ENCODE measurements around the gene TST.

Gene TST

DNA sequence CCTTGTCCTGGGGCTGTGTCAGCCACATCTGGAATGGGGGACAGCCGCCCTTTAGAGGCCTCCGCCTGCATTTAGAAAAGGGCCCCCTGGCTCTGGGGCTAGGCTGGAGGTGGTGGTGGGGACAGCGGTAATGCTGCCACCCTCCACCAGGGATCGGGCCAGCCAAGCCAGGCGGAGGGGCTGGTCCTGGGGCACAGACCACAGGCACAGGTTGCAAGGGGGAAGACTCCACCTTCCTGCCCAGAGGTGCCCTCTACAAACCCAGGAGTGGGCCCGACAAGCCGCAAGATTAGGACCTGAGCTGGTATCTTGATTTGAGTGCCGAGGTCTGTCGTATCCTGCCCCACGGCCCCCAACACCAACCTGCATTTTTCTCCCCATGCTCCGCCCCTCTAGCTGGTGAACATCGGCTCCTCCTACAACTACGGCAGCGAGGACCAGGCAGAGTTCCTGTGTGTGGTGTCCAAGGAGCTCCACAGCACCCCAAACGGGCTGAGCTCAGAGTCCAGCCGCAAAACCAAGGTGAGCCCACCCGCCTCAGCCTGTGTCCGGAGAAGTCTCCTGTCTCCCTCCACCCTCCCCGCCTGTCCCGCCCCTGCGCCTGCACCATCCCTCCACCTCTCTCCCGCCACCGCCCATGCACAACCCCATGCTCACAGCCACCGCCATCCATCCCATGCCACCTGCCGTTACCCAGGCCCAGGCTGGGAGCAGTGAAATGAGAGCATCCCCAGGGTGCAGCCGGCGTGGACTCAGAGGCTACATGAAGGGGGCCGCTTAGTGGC lies 39.9 kb upstream of the TST start:
- peaks cover 3% of the 10 kb centered on the region for H3K36me3 ChIP-seq (replicated peaks; ENCODE audit: low read depth, low read length)
- no peak overlapping the region for H3K4me2 ChIP-seq (ENCODE audit: low read length)
- TF ChIP-seq EZH2phosphoT487 (IDR thresholded peaks at IDR 0.05; ENCODE audit: low read depth), result no peak
- peaks cover 18% of the 10 kb centered on the region for H3K4me1 ChIP-seq (ENCODE audit: low read length)
- no peaks in the 10 kb centered on the region for H4K20me1 ChIP-seq (ENCODE audit: insufficient read depth, low read length)
- H3K27ac ChIP-seq (ENCODE audit: low read length), result no peak overlapping the region
- no peaks in the 10 kb centered on the region for H3K79me2 ChIP-seq (ENCODE audit: low read length)
- no peak overlapping the region for H3K4me3 ChIP-seq (ENCODE audit: low read length)
- H3K27me3 ChIP-seq (ENCODE audit: low read depth, low read length), result no peaks in the 10 kb centered on the region
- no peak overlapping the region for H2AFZ ChIP-seq (ENCODE audit: low read depth, low read length)
- H3K9ac ChIP-seq (ENCODE audit: low read length), result no peak overlapping the region
- no peaks in the 10 kb centered on the region for H3K9me3 ChIP-seq (ENCODE audit: insufficient read depth, low read length)

DNA sequence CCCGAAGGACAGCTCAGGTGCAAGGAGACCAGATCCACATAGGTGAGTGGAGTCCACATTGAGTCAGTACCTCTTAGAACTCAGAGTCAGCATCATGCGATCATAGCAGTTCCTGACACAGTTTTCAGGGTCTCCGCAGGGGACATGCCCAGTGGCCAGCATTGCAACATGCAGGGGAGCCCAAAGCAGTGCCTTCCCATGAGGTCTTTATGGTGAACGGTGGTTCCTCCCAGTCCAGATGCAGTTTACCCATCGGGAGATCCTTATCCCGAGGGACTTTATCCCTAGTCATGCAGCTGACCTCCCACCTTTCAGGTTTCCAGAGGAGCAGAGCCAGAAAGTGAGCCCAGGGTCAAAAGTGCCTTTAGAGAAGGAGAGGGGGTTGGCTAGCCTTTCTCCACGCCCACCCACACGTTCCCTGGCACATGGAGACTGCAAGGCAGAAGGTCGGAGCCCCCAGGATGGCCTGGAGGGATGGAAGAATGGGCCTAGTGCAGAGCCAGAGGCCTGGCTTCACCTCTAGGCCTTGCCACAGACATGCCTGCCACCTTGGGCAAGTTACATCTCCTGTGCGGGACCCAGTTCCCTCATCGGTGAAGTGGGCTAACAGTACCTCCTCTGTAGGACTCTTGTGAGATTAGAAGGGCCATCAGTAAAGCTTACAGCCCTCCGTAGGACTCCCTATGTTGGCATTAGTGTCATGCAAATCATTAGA lies 38.7 kb upstream of the TST start:
- H3K4me3 ChIP-seq (ENCODE audit: low read length), result no peak overlapping the region
- no peak for TF ChIP-seq EZH2phosphoT487 (IDR thresholded peaks at IDR 0.05; ENCODE audit: low read depth)
- TF ChIP-seq, protein P1, sequence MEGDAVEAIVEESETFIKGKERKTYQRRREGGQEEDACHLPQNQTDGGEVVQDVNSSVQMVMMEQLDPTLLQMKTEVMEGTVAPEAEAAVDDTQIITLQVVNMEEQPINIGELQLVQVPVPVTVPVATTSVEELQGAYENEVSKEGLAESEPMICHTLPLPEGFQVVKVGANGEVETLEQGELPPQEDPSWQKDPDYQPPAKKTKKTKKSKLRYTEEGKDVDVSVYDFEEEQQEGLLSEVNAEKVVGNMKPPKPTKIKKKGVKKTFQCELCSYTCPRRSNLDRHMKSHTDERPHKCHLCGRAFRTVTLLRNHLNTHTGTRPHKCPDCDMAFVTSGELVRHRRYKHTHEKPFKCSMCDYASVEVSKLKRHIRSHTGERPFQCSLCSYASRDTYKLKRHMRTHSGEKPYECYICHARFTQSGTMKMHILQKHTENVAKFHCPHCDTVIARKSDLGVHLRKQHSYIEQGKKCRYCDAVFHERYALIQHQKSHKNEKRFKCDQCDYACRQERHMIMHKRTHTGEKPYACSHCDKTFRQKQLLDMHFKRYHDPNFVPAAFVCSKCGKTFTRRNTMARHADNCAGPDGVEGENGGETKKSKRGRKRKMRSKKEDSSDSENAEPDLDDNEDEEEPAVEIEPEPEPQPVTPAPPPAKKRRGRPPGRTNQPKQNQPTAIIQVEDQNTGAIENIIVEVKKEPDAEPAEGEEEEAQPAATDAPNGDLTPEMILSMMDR (IDR thresholded peaks at IDR 0.05; ENCODE audit: low read depth, low read length), result no peak

DNA sequence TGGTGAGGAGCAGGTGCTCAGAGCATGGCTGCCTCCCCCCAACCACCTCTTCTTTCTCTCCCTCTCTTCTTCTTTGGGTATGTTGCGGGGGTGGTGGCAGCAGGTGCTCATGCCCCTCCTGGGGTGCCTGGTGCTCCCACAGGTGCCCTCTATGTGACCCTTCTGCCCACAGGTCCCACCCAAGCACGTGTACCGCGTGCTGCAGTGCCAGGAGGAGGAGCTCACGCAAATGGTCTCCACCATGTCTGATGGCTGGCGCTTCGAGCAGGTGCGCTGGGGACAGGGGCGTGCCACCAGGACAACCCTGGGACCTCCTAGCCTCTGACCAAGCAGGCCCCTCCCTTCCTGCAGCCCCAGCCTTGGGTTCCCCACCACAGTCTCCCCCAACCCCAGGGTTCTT lies 38.0 kb upstream of the TST start:
- no peak overlapping the region for H3K4me3 ChIP-seq (ENCODE audit: low read length)
- no peak for TF ChIP-seq EZH2phosphoT487 (IDR thresholded peaks at IDR 0.05; ENCODE audit: low read depth)
- TF ChIP-seq, protein P1 (IDR thresholded peaks at IDR 0.05; ENCODE audit: low read depth, low read length), result no peak
- H3K4me2 ChIP-seq (ENCODE audit: low read length), result no peak overlapping the region
- H3K36me3 ChIP-seq (replicated peaks; ENCODE audit: low read depth, low read length), result peaks cover 3% of the 10 kb centered on the region
- no peak overlapping the region for H3K9ac ChIP-seq (ENCODE audit: low read length)
- H3K9me3 ChIP-seq (ENCODE audit: insufficient read depth, low read length), result no peaks in the 10 kb centered on the region
- H3K79me2 ChIP-seq (ENCODE audit: low read length), result no peaks in the 10 kb centered on the region
- H3K27ac ChIP-seq (ENCODE audit: low read length), result no peak overlapping the region
- peaks cover 22% of the 10 kb centered on the region for H3K4me1 ChIP-seq (ENCODE audit: low read length)
- no peak overlapping the region for H2AFZ ChIP-seq (ENCODE audit: low read depth, low read length)
- no peaks in the 10 kb centered on the region for H4K20me1 ChIP-seq (ENCODE audit: insufficient read depth, low read length)
- no peaks in the 10 kb centered on the region for H3K27me3 ChIP-seq (ENCODE audit: low read depth, low read length)

More for the DNA sequence above, 38.7 kb upstream of the TST start:
- peaks cover 3% of the 10 kb centered on the region for H3K36me3 ChIP-seq (replicated peaks; ENCODE audit: low read depth, low read length)
- H3K4me1 ChIP-seq (ENCODE audit: low read length), result peaks cover 18% of the 10 kb centered on the region
- no peaks in the 10 kb centered on the region for H3K27me3 ChIP-seq (ENCODE audit: low read depth, low read length)
- no peaks in the 10 kb centered on the region for H3K79me2 ChIP-seq (ENCODE audit: low read length)
- H3K27ac ChIP-seq (ENCODE audit: low read length), result no peak overlapping the region
- H3K9ac ChIP-seq (ENCODE audit: low read length), result no peak overlapping the region
- no peak overlapping the region for H3K4me2 ChIP-seq (ENCODE audit: low read length)
- H2AFZ ChIP-seq (ENCODE audit: low read depth, low read length), result no peak overlapping the region
- H4K20me1 ChIP-seq (ENCODE audit: insufficient read depth, low read length), result no peaks in the 10 kb centered on the region
- H3K9me3 ChIP-seq (ENCODE audit: insufficient read depth, low read length), result no peaks in the 10 kb centered on the region

DNA sequence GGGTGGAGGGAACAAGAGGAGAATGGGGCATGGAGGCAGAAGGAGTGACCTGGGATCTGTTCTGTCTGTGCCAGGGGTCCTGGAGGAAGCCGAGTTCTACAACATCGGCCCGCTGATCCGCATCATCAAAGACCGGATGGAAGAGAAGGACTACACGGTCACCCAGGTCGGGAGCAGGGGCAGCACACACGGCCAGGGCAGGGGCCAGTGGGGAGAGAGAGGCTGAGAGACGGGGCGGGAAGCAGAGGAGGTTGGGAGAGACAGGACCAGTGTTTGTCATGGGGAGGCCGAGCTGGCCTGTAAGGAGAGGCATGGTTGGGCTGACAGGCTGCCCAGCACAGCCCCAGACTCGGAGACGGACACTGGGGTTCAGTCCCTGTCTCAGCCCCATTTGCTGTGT lies 37.0 kb upstream of the TST start:
- H3K79me2 ChIP-seq (ENCODE audit: low read length), result no peaks in the 10 kb centered on the region
- H4K20me1 ChIP-seq (ENCODE audit: insufficient read depth, low read length), result no peaks in the 10 kb centered on the region
- H3K4me1 ChIP-seq (ENCODE audit: low read length), result peaks cover 18% of the 10 kb centered on the region
- no peak for TF ChIP-seq EZH2phosphoT487 (IDR thresholded peaks at IDR 0.05; ENCODE audit: low read depth)
- TF ChIP-seq, protein P1 (IDR thresholded peaks at IDR 0.05; ENCODE audit: low read depth, low read length), result no peak
- no peak overlapping the region for H3K27ac ChIP-seq (ENCODE audit: low read length)
- no peak overlapping the region for H2AFZ ChIP-seq (ENCODE audit: low read depth, low read length)
- H3K9ac ChIP-seq (ENCODE audit: low read length), result no peak overlapping the region
- peaks cover 3% of the 10 kb centered on the region for H3K36me3 ChIP-seq (replicated peaks; ENCODE audit: low read depth, low read length)
- H3K4me2 ChIP-seq (ENCODE audit: low read length), result no peak overlapping the region
- H3K4me3 ChIP-seq (ENCODE audit: low read length), result no peak overlapping the region
- no peaks in the 10 kb centered on the region for H3K9me3 ChIP-seq (ENCODE audit: insufficient read depth, low read length)
- H3K27me3 ChIP-seq (ENCODE audit: low read depth, low read length), result no peaks in the 10 kb centered on the region

All from OCI-LY3 (cell line).